ENCODE results near the gene CEP295NL. TPM values are rescaled to one million over a fixed set of nuclear protein-coding genes. Genes with fewer than 3 reads are reported as not detected.

CEP295NL gene
- total and polyA plus RNA-seq, 2 of the 8 experiments (the other 6 are each of a cell fraction or from before 2014, with no cell fraction given): 0.06 to 2.0 TPM

GRCh38 chr17:78872486-78872885 lies 30.5 kb downstream of the CEP295NL start:
- no peak overlapping the region for H3K23ac ChIP-seq (ENCODE audit: insufficient read length)
- no peak overlapping the region for H3K18ac ChIP-seq (ENCODE audit: extremely low read depth, low read length)
- no peak overlapping the region for H2BK20ac ChIP-seq (ENCODE audit: low read length)
- H4K91ac ChIP-seq (replicated peaks; ENCODE audit: insufficient read length, low read length): no peak overlapping the region
- whole genome bisulfite sequencing, 2 experiments (ENCODE audit: extremely low coverage in 1 of 2, insufficient coverage in 1 of 2, insufficient read length in 1 of 2, insufficient replicate concordance in 2 of 2, low coverage in 1 of 2, low lambda C conversion rate in 2 of 2, missing lambda C conversion rate in 1 of 2): 89% methylated on average over 6 of the region's 6 CpGs; no CpG with 5 or more reads in 1 of the 2 experiments
- no peak overlapping the region for H3K4me3 ChIP-seq (ENCODE audit: extremely low read depth in 1 of 4, insufficient read depth in 2 of 4, low read depth in 3 of 4, low read length in 4 of 4)
- H3K14ac ChIP-seq (ENCODE audit: insufficient read length): no peak overlapping the region
- ChIA-PET POLR2A (ENCODE audit: partially characterized antibody) (no interaction called here), CTCF (ENCODE audit: partially characterized antibody) (interaction anchor here (1.0 to 6.3 kb wide), 4 partner anchors 8 to 99 kb away, joined by 4 to 30 read pairs (median 9); no protein-coding TSS in a partner anchor)
- H4K20me1 ChIP-seq (replicated peaks in 1 of 2; ENCODE audit: control insufficient read depth in 1 of 2, insufficient read depth in 2 of 2, low read length in 2 of 2): peaks cover 0 to 4% of the 10 kb centered on the region in 2 experiments
- no peak overlapping the region for H2BK5ac ChIP-seq (ENCODE audit: low read depth, low read length)
- H2BK120ac ChIP-seq (replicated peaks; ENCODE audit: low read depth, low read length): no peak overlapping the region
- DNase-seq (ENCODE audit: low read depth in 1 of 2, low spot score in 2 of 2): no peak
- no peak overlapping the region for H2AK5ac ChIP-seq (ENCODE audit: low read depth, low read length)
- no peak overlapping the region for H3K56ac ChIP-seq (replicated peaks; ENCODE audit: insufficient read length, low read depth, low read length)
- no peaks in the 10 kb centered on the region for H3K9me3 ChIP-seq (ENCODE audit: insufficient read depth in 2 of 2, low read depth in 1 of 2, low read length in 1 of 2)
- no peak overlapping the region for H2BK12ac ChIP-seq (ENCODE audit: low read depth, low read length)
- no peak overlapping the region for H4K5ac ChIP-seq (ENCODE audit: insufficient read length, low read depth, low read length)
- H3K36me3 ChIP-seq (ENCODE audit: control insufficient read depth in 2 of 4, insufficient read depth in 4 of 4, low read length in 3 of 4): peaks cover 0 to 16% (median 7%) of the 10 kb centered on the region in 4 experiments; a peak in 3 of 8 replicates
- H3K23me2 ChIP-seq (ENCODE audit: low read depth, low read length): no peaks in the 10 kb centered on the region
- H3K79me1 ChIP-seq (ENCODE audit: low read depth, low read length): no peaks in the 10 kb centered on the region; the same call in 1 of the 2 replicates
- no peaks in the 10 kb centered on the region for H3K27me3 ChIP-seq (replicated peaks in 1 of 4; ENCODE audit: control insufficient read depth in 3 of 4, extremely low read depth in 1 of 4, insufficient read depth in 3 of 4, low read length in 3 of 4)
- TF ChIP-seq FOSL1 (IDR thresholded peaks at IDR 0.05; ENCODE audit: insufficient read depth, low read depth, low read length): no peak
- no peaks in the 10 kb centered on the region; a peak in 1 of 7 replicates for H3K4me1 ChIP-seq (replicated peaks in 1 of 4; ENCODE audit: control insufficient read depth in 3 of 4, insufficient read depth in 4 of 4, low read length in 3 of 4)
- H3K27ac ChIP-seq (ENCODE audit: low read depth, low read length): no peak overlapping the region
- H4K8ac ChIP-seq (ENCODE audit: extremely low read depth, insufficient read depth, low read length): no peak overlapping the region
- no peak for FAIRE-seq
- H3K79me2 ChIP-seq (ENCODE audit: control insufficient read depth in 1 of 2, insufficient read depth in 2 of 2, low read length in 2 of 2): no peaks in the 10 kb centered on the region
- H3K4ac ChIP-seq (replicated peaks; ENCODE audit: insufficient read length, low read depth, low read length): no peak overlapping the region
- H2AFZ ChIP-seq (ENCODE audit: low read length): no peak overlapping the region
- H3K4me2 ChIP-seq (ENCODE audit: insufficient read depth in 1 of 2, low read depth in 2 of 2, low read length in 2 of 2): no peak overlapping the region
- no peak overlapping the region for H3K9ac ChIP-seq (replicated peaks in 1 of 4; ENCODE audit: extremely low read depth in 1 of 4, low read depth in 3 of 4, low read length in 3 of 4)
- H2BK15ac ChIP-seq (ENCODE audit: low read length): no peak overlapping the region

Data from H1 (cell line).